ENCODE measurements around the gene GALK2. TPM values are rescaled to one million over a fixed set of nuclear protein-coding genes. Genes with fewer than 3 reads are reported as not detected.

Gene GALK2
- total RNA-seq, 2 donors from 2014 or later: 30.1 to 32.1 TPM

Small RNA genes lying within 50 kb of the gene (microRNA-seq; reads per million reads assigned to microRNA genes)
- gene MIR4716: 0 reads per million in 2 donors

Other genes with a start within 250 kb of the GALK2 start
- 1 to 10 TPM; 1.8 TPM for gene SHC4, start 206.3 kb upstream of the GALK2 start, total RNA-seq
- gene SECISBP2L, start 123.8 kb upstream of the GALK2 start, total RNA-seq: 10 to 100 TPM; 30.5 to 35.0 TPM
- 10 to 100 TPM; 60.3 to 70.9 TPM for gene COPS2, start 14.6 kb upstream of the GALK2 start, total RNA-seq